Activated CD8-positive, alpha-beta T cell treated with anti-CD3 and anti-CD28 coated beads, Interleukin-2, amount 10 ng/mL, durations not matched to agents 7 days and 5 days (primary cell): ENCODE results near the gene PIK3CB. TPM values are rescaled to one million over a fixed set of nuclear protein-coding genes. Genes with fewer than 3 reads are reported as not detected.
"Not testable (repeated sequence)": the region's sequence is repeated elsewhere in the genome, so short reads cannot be mapped to it uniquely, and the experiment has no call there.

Source experiments
- ATAC-seq: fragments of 150-1000 bp; cut with Tn5 transposase; one replicate; pipeline ENCODE4 v1.10.0; 2021; ENCODE audit warnings: moderate library complexity
- CTCF ChIA-PET: fragments of 350-600 bp; sonication (Branson Sonifier 250); formaldehyde crosslinking; loops from one replicate; lab custom pipeline; 2021; ENCODE audit warnings: antibody characterized with exemption; lab: Charles Lee
- POLR2A ChIA-PET: fragments of 350-600 bp; sonication (Branson Sonifier 250); formaldehyde crosslinking; loops from one replicate; lab custom pipeline; 2021; ENCODE audit warnings: antibody characterized with exemption; lab: Charles Lee
- DNase-seq: peaks from one replicate; pipeline ENCODE4 v3.0.0-alpha.2; 2020
- H3K27ac Mint-ChIP-seq: one replicate; pipeline ENCODE4 v1.8.0; 2021; ENCODE audit warnings: mild to moderate bottlenecking, mixed read lengths
- H3K27me3 Mint-ChIP-seq: one replicate; pipeline ENCODE4 v1.8.0; 2021; ENCODE audit warnings: low read depth, mixed read lengths
- H3K36me3 Mint-ChIP-seq: one replicate; pipeline ENCODE4 v1.8.0; 2021; ENCODE audit warnings: low read depth, mixed read lengths
- H3K4me1 Mint-ChIP-seq: one replicate; pipeline ENCODE4 v1.8.0; 2021; ENCODE audit warnings: low read depth, mixed read lengths
- H3K4me3 Mint-ChIP-seq: one replicate; pipeline ENCODE4 v1.8.0; 2021; ENCODE audit warnings: mild to moderate bottlenecking, mixed read lengths
- H3K9me3 Mint-ChIP-seq: one replicate; pipeline ENCODE4 v1.8.0; 2022; ENCODE audit warnings: mixed read lengths; ENCODE audit not compliant: insufficient read depth
- total RNA-seq, 2 experiments: library from RNA; stranded (reverse); gene quantifications; one replicate each; pipeline ENCODE4 v1.2.3, GENCODE V29; 2021

PIK3CB gene
- total RNA-seq, 2 experiments from 2014 or later: 3.6 to 4.1 TPM

DNA sequence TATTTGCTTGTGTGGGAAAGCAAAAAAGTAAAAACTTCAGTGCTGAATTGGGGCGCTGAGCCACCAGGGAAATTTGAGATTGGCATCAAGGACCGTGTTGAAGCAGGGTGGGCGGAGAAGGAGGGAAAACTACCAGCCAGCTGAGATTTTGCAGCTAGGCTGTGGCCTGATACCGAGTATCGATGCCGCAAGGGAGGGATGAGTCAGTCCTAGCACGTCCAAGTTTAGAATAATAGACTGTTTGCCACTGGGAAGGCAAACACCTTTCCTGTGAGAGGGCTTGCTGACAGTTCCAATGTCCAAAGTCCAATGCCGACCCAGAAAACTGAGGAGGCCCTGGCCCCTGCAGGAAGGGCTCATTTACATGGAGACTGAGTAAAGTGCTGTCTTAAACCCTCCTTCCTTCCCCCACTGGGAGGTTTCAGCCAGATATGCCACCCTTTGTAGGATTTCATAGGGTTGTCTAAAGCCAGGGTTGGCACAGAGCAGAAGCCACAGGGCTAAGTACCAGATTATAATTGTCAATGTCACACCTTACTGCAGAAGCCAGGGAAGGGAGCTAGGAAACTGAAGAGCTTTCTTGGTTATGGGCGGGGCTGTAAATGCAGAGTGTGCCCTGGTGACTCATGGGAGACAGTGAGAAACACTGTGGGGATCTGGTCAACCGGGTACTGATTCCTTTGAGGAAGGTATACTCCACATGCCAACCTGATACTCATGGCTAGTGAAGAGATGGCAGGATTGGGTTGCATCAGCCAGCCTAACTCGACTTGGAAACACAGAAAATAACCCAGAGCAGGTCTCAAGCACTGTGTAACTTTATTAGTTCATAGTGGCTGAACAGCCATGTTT, 28.4 kb upstream of the PIK3CB start:
- ChIA-PET POLR2A (no interaction called here), CTCF (no interaction called here)
- Mint-ChIP-seq H3K27ac (no peak overlapping the region), H3K27me3 (no peaks in the 10 kb centered on the region), H3K4me3 (no peak overlapping the region), H3K36me3 (no peaks in the 10 kb centered on the region), H3K4me1 (no peaks in the 10 kb centered on the region), H3K9me3 (no peaks in the 10 kb centered on the region)
- ATAC-seq: no peak
- no peak for DNase-seq

DNA sequence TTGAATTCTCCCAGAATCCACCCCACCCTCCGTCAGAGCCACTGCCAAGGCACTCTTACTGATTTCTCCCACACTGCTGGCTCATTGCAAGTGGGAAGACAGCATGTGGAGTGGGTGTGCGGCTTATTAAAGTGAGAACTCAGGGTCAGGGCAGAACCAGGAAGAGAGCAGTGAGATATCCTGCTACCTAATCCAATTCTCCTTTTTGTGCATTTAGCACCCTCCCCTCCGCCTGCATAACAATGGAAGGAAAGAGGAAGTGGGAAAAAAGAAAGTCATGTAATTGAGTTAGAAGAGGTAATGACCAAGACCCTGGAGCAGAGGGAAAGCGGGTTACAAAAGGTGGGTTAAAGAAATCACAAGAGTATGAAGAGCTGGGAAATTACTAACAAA, 27.8 kb upstream of the PIK3CB start:
- Mint-ChIP-seq H3K27me3 (no peaks in the 10 kb centered on the region), H3K36me3 (no peaks in the 10 kb centered on the region), H3K4me3 (no peak overlapping the region), H3K9me3 (no peaks in the 10 kb centered on the region), H3K27ac (no peak overlapping the region), H3K4me1 (no peaks in the 10 kb centered on the region)
- ChIA-PET CTCF (interaction anchor here (1.7 kb wide), 1 partner anchor 53 kb away, joined by 3 read pairs; no protein-coding TSS in a partner anchor), POLR2A (no interaction called here)
- ATAC-seq: no peak
- DNase-seq: no peak

DNA sequence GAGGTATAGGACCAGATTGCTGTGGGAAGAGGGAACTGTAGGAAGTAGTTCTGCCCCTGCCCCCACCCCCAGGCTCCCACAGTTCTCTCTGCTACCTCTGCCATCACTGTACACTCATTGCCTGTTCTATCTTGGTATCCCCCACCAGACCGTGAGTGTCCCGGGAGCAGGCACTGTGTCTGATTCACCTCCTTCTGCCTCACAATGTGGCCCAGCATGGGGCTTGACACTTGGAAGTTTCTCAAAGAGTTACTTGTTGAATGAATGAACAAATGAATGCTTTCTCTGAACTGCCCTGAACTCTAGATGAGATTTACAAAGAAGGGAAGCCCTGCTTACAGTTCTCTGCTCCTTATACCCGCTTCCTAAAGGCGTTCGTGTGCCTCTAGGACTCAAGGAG, 27.1 kb upstream of the PIK3CB start:
- DNase-seq (no peak), ATAC-seq (no peak)
- H3K4me3 Mint-ChIP-seq: no peak overlapping the region
- ChIA-PET CTCF (interaction anchor here (1.7 to 1.8 kb wide), 2 partner anchors 54 to 55 kb away, joined by 3 to 4 read pairs; no protein-coding TSS in a partner anchor), POLR2A (no interaction called here)
- no peaks in the 10 kb centered on the region for H3K9me3 Mint-ChIP-seq
- H3K4me1 Mint-ChIP-seq: no peaks in the 10 kb centered on the region
- H3K27ac Mint-ChIP-seq: no peak overlapping the region
- H3K36me3 Mint-ChIP-seq: no peaks in the 10 kb centered on the region
- no peaks in the 10 kb centered on the region for H3K27me3 Mint-ChIP-seq

- H3K27ac Mint-ChIP-seq: no peak overlapping the region
- H3K4me3 Mint-ChIP-seq: no peak overlapping the region
- no peaks in the 10 kb centered on the region for H3K9me3 Mint-ChIP-seq
- H3K36me3 Mint-ChIP-seq: no peaks in the 10 kb centered on the region
- H3K4me1 Mint-ChIP-seq: no peaks in the 10 kb centered on the region
- H3K27me3 Mint-ChIP-seq: peaks cover 3% of the 10 kb centered on the region
- DNase-seq: no peak
- ChIA-PET POLR2A (no interaction called here), CTCF (interaction anchor here (1.3 kb wide), 1 partner anchor 15 kb away, joined by 3 read pairs; no protein-coding TSS in a partner anchor)
- no peak for ATAC-seq
Measured at GRCh38 chr3:138856799-138857198, 22.1 kb upstream of the PIK3CB start.

DNA sequence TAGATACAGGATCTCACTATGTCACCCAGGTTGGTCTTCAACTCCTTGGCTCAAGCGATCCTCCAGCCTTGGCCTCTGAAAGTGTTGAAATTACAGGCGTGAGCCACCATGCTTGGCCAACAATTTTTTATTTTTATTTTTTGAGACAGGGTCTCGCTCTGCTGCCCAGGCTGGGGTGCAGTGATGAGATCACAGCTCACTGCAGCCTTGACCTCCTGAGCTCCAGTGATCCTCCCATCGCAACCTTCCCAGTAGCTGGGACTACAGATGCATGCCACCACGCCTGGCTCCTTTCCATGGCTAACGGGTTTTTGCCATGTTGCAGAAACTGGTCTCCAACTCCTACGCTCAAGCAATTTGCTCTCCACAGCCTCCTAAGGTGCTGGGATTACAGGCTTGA, 20.2 kb upstream of the PIK3CB start:
- H3K4me1 Mint-ChIP-seq: no peaks in the 10 kb centered on the region
- no peak overlapping the region for H3K4me3 Mint-ChIP-seq
- no peak overlapping the region for H3K27ac Mint-ChIP-seq
- ChIA-PET CTCF (no interaction called here), POLR2A (no interaction called here)
- H3K36me3 Mint-ChIP-seq: no peaks in the 10 kb centered on the region
- ATAC-seq (no peak), DNase-seq (no peak)
- peaks cover 3% of the 10 kb centered on the region for H3K27me3 Mint-ChIP-seq
- H3K9me3 Mint-ChIP-seq: no peaks in the 10 kb centered on the region

DNA sequence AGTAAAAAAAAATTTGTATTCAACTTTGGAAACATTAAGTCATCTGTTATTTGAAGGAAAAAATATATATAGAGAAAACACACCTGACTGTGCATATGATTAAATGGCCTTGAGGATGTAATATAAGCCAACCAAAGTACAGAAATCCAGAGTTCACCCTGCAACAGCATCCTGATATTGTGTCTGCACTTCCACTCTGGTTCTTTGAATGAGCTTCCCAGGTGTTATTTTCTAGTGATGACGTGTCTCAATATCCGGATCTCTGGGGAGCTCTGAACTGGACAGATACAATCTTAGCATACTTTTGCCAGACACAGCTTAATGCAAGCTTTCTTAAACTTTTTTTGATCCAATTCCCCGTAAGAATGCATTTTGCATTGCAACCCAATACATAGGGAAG, 19.5 kb upstream of the PIK3CB start:
- H3K4me3 Mint-ChIP-seq: no peak overlapping the region
- ChIA-PET POLR2A (no interaction called here), CTCF (no interaction called here)
- no peaks in the 10 kb centered on the region for H3K9me3 Mint-ChIP-seq
- H3K27me3 Mint-ChIP-seq: peaks cover 3% of the 10 kb centered on the region
- no peak overlapping the region for H3K27ac Mint-ChIP-seq
- H3K36me3 Mint-ChIP-seq: no peaks in the 10 kb centered on the region
- ATAC-seq (no peak), DNase-seq (no peak)
- H3K4me1 Mint-ChIP-seq: no peaks in the 10 kb centered on the region

GRCh38 chr3:138850151-138850550, 15.4 kb upstream of the PIK3CB start:
- H3K4me1 Mint-ChIP-seq: no peaks in the 10 kb centered on the region
- DNase-seq: no peak
- ATAC-seq: no peak
- H3K4me3 Mint-ChIP-seq: no peak overlapping the region
- no peaks in the 10 kb centered on the region for H3K27me3 Mint-ChIP-seq
- no peaks in the 10 kb centered on the region for H3K36me3 Mint-ChIP-seq
- no peak overlapping the region for H3K27ac Mint-ChIP-seq
- no peaks in the 10 kb centered on the region for H3K9me3 Mint-ChIP-seq
- CTCF ChIA-PET: interaction anchor here (0.7 kb wide), 1 partner anchor 65 kb away, joined by 5 read pairs; no protein-coding TSS in a partner anchor
- POLR2A ChIA-PET: no interaction called here

- CTCF ChIA-PET: interaction anchor here (1.3 kb wide), 1 partner anchor 66 kb away, joined by 4 read pairs; no protein-coding TSS in a partner anchor
- H3K9me3 Mint-ChIP-seq: no peaks in the 10 kb centered on the region
- H3K27ac Mint-ChIP-seq: no peak overlapping the region
Measured at GRCh38 chr3:138849222-138849940, 14.7 kb upstream of the PIK3CB start.

GRCh38 chr3:138848696-138849095, 14.0 kb upstream of the PIK3CB start:
- Mint-ChIP-seq H3K27me3 (no peaks in the 10 kb centered on the region), H3K27ac (no peak overlapping the region), H3K4me1 (no peaks in the 10 kb centered on the region), H3K9me3 (no peaks in the 10 kb centered on the region), H3K4me3 (no peak overlapping the region), H3K36me3 (no peaks in the 10 kb centered on the region)
- POLR2A ChIA-PET: no interaction called here
- DNase-seq (no peak), ATAC-seq (no peak)
- CTCF ChIA-PET: interaction anchor here (1.3 kb wide), 1 partner anchor 67 kb away, joined by 4 read pairs; no protein-coding TSS in a partner anchor

More at GRCh38 chr3:138849222-138849940, 14.7 kb upstream of the PIK3CB start:
- H3K36me3 Mint-ChIP-seq: no peaks in the 10 kb centered on the region
- H3K4me3 Mint-ChIP-seq: no peak overlapping the region
- ATAC-seq: no peak
- DNase-seq: no peak
- H3K27me3 Mint-ChIP-seq: no peaks in the 10 kb centered on the region
- POLR2A ChIA-PET: no interaction called here
- H3K4me1 Mint-ChIP-seq: no peaks in the 10 kb centered on the region

DNA sequence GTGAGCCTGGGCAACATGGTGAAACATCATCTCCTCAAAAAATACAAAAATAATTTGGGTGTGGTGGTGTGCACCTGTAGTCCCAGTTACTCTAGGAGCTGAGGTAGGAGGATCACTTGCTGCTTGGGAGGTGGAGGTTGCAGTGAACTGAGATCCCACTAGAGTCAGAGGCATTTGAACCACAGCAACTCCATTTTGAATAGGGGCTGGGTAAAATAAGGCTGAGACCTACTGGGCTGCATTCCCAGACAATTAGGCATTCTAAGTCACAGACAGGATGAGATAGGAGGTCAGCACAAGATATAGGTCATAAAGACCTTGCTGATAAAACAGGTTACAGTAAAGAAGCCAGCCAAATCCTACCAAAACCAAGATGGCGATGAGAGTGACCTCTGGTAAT, 12.1 kb upstream of the PIK3CB start:
- POLR2A ChIA-PET, H3K27ac Mint-ChIP-seq, H3K4me3 Mint-ChIP-seq, CTCF ChIA-PET, H3K9me3 Mint-ChIP-seq, H3K27me3 Mint-ChIP-seq, H3K4me1 Mint-ChIP-seq, ATAC-seq, H3K36me3 Mint-ChIP-seq, DNase-seq: not testable (repeated sequence)

- DNase-seq (no peak), ATAC-seq (no peak)
- CTCF ChIA-PET: no interaction called here
- POLR2A ChIA-PET: no interaction called here
- no peaks in the 10 kb centered on the region for H3K27me3 Mint-ChIP-seq
- no peaks in the 10 kb centered on the region for H3K9me3 Mint-ChIP-seq
- H3K36me3 Mint-ChIP-seq: no peaks in the 10 kb centered on the region
- H3K27ac Mint-ChIP-seq: no peak overlapping the region
- H3K4me1 Mint-ChIP-seq: no peaks in the 10 kb centered on the region
- no peak overlapping the region for H3K4me3 Mint-ChIP-seq
Measured at GRCh38 chr3:138846262-138846791, 11.6 kb upstream of the PIK3CB start.

- DNase-seq: no peak
- ChIA-PET CTCF (no interaction called here), POLR2A (no interaction called here)
- H3K4me1 Mint-ChIP-seq: no peaks in the 10 kb centered on the region
- H3K4me3 Mint-ChIP-seq: no peak overlapping the region
- no peaks in the 10 kb centered on the region for H3K9me3 Mint-ChIP-seq
- no peak overlapping the region for H3K27ac Mint-ChIP-seq
- no peaks in the 10 kb centered on the region for H3K36me3 Mint-ChIP-seq
- H3K27me3 Mint-ChIP-seq: no peaks in the 10 kb centered on the region
- ATAC-seq: no peak
Measured at GRCh38 chr3:138845771-138846173, 11.0 kb upstream of the PIK3CB start.
